Fibroblast of the aortic adventitia (primary cell): Measurements from ENCODE around the gene SRP72. TPM values are rescaled to one million over a fixed set of nuclear protein-coding genes. Genes with fewer than 3 reads are reported as not detected.
A peak's percentile ranks its signal among the peaks of the same experiment; 100 is the strongest.

Experiments used
- DNase-seq: peaks from one replicate; pipeline ENCODE4 v3.0.0-alpha.2; 2010; ENCODE audit warnings: low read depth
- H3K4me3 ChIP-seq: 2 replicates; pipeline ENCODE4 v1.5.1; 2011; ENCODE audit warnings: low read depth, mild to moderate bottlenecking, control low read depth, low read length, moderate library complexity
- total RNA-seq: library from RNA; depleted of rRNA; stranded (reverse); fragments of >200 nt; gene quantifications from 2 replicates; pipeline ENCODE4 v1.2.3, GENCODE V29; 2012; ENCODE audit warnings: low replicate concordance
- TF ChIP-seq, protein P1 (sequence below): IDR thresholded peaks from 2 replicates; pipeline ENCODE4 v1.5.1; 2011; ENCODE audit warnings: mild to moderate bottlenecking, low read length, control low read depth, inconsistent platforms; ENCODE audit not compliant: insufficient read depth

The SRP72 gene
- total RNA-seq, 1 donor: 119 TPM

DNA sequence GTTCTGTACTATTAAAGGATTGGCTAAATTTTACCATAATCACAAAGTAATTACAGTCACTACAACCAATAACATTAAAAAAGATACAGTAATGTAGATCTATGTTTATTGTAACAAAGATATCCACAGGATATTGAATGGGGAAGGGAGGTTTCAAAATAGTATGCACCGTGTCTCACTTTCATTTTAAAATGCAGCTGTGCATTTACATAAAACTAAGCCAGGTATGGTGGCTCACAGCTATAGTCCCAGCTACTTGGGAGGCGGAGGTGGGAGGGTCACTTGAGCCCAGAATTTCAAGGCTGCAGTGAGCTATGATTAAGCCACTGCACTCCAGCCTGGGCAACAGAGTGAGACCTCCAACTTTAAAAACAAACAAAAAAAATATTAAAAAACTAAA is 8.5 kb downstream of the SRP72 start:
- TF ChIP-seq, protein P1, sequence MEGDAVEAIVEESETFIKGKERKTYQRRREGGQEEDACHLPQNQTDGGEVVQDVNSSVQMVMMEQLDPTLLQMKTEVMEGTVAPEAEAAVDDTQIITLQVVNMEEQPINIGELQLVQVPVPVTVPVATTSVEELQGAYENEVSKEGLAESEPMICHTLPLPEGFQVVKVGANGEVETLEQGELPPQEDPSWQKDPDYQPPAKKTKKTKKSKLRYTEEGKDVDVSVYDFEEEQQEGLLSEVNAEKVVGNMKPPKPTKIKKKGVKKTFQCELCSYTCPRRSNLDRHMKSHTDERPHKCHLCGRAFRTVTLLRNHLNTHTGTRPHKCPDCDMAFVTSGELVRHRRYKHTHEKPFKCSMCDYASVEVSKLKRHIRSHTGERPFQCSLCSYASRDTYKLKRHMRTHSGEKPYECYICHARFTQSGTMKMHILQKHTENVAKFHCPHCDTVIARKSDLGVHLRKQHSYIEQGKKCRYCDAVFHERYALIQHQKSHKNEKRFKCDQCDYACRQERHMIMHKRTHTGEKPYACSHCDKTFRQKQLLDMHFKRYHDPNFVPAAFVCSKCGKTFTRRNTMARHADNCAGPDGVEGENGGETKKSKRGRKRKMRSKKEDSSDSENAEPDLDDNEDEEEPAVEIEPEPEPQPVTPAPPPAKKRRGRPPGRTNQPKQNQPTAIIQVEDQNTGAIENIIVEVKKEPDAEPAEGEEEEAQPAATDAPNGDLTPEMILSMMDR: no peak

GRCh38 chr4:56477192-56477702 is 9.8 kb downstream of the SRP72 start:
- no peak for DNase-seq
- TF ChIP-seq, protein P1: no peak
- no peak overlapping the region for H3K4me3 ChIP-seq

More for the DNA sequence above, 8.5 kb downstream of the SRP72 start:
- DNase-seq: no peak
- H3K4me3 ChIP-seq: no peak overlapping the region

DNA sequence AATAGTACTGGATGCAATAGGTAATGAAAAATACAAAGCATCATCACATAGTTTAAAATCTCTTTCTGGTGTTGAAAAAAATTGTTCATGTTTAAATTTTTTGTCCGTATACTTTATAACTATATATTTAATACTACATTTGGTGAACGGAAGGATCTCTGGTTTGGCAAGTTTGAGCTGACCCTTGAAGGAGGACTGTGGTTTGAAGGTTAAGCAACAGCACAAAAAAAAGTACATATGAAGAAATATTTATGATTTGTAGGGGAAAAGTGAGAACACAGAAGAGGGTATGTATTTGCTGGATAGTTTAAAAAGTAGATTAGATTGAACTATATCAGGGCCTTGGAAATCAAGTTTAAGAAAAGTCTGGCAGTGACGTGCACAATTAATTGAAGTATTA is 13.3 kb downstream of the SRP72 start:
- DNase-seq: no peak
- TF ChIP-seq, protein P1: no peak
- H3K4me3 ChIP-seq: no peak overlapping the region

- no peak overlapping the region for H3K4me3 ChIP-seq
- DNase-seq: no peak
- TF ChIP-seq, protein P1: no peak
Observed at GRCh38 chr4:56496241-56496640, 28.8 kb downstream of the SRP72 start.

DNA sequence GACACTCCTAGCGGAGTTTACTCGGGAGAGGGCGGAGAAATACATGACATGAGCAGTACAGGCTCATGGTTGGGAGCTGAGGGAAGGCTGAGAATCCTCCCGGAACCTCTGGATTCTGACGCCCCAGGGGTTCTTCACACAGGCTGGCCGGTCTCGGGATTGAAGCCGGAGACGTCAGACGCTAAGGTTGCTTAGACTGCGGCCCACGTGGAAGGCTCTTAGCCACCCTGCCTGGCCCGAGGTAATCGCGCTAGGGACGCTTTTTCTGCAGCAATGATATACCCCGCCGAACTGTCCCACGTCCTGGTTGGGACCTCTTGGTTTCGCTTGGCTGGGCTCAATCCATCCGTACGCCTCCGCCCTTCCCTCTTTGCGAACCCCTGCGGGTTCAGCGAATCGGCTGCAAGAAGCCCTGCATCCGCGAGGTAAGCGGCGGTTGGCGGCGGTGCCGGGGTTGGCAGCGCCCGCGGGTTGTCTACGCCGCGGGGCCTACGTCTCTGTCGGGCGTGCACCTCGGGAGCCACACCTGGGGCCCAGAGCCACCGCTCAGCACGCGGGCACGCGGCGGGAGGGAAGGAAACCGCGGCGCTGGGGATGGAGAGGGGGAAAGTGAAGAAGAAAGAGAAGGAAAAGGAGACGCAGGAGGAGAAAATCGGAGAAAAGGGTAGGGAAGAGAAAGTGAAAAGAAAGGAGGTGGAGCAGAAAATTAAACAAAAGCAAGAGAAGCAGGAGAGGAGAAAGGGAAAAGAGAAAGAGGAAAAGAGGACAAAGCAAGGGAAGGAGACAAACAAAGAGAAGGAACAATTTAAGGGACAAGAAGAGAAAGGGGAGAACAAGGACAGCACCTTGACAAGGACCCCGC is 38.1 kb downstream of the SRP72 start, which contains the start of gene ARL9:
ARL9 (plus strand) TSS at position 523 of the 862 bp plus-strand sequence; CDS start at position 595, 72 bp downstream.
- TF ChIP-seq, protein P1: no peak
- H3K4me3 ChIP-seq: peak within 1 kb of the TSS; percentile 62
- DNase-seq: peak; percentile 45

GRCh38 chr4:56511098-56511497 is 43.7 kb downstream of the SRP72 start:
- peak; percentile 32 for DNase-seq
- TF ChIP-seq, protein P1: no peak
- H3K4me3 ChIP-seq: no peak overlapping the region
